ENCODE data around the gene LEMD1.
"Not testable (repeated sequence)": the region's sequence is repeated elsewhere in the genome, so short reads cannot be mapped to it uniquely, and the experiment has no call there.

Gene LEMD1

GRCh38 chr1:205424901-205425600 lies 3.2 kb upstream of the LEMD1 start:
- no peak for DNase-seq

- DNase-seq = no peak
Measured at GRCh38 chr1:205423814-205424399, 2.1 kb upstream of the LEMD1 start.

GRCh38 chr1:205422993-205423642 lies 1.3 kb upstream of the LEMD1 start:
- no peak for DNase-seq

- DNase-seq = no peak
Measured at GRCh38 chr1:205420938-205421337, 918 bp downstream of the LEMD1 start.

DNA sequence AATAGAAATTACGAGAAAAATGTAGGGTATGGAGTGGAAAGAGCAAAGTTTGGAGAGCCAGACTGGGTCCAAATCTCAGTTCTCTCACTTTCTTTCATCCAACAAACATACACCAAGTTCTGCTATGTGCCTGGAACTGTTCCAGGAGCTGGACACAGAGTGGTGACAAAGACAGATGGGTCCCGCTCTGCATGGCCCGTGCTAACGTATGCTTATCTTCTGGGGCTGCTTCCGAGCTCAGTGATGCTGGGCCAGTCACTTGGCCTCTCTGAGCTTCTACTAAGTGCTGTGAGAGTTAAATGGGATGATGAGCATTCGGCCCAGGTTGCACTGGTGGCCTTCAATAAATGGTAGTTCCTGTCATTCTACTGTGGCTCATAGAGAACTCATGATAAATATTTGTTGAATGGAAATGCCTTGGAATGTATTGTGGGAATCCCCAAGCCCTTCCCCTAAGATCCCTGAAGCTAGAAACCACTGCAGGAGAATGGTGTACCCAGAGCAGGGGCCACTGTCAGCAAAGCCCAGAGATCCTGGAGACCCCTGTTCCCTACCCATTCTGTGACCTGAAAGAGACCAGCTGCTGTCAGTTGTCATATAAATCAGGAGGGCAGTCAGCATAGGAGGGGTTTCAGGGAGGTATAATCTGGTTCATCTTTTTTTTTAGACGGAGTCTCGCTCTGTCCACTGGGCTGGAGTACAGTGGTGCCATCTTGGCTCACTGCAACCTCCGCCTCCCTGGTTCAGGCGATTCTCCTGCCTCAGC lies 3.8 kb downstream of the LEMD1 start:
- no peak for DNase-seq

DNA sequence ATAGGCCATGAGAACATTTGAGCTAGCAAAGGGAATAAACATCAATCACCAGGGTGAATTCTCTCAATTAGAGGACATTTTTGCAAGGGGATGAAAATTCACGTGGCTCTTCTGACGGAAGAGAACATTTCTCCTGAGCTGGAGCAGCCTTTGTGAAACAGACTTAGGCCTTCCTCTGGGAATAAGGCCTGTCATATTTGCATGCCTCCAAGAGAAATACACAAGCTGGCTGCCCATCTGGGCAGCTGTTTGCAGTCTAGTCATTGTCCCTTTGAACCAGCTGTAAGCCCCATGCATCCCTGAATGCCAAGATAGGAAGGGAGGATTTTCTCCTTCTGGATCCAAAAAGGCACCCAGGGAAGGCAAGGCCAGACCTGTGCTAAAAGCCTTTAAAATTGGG lies 5.5 kb downstream of the LEMD1 start:
- DNase-seq = no peak

DNA sequence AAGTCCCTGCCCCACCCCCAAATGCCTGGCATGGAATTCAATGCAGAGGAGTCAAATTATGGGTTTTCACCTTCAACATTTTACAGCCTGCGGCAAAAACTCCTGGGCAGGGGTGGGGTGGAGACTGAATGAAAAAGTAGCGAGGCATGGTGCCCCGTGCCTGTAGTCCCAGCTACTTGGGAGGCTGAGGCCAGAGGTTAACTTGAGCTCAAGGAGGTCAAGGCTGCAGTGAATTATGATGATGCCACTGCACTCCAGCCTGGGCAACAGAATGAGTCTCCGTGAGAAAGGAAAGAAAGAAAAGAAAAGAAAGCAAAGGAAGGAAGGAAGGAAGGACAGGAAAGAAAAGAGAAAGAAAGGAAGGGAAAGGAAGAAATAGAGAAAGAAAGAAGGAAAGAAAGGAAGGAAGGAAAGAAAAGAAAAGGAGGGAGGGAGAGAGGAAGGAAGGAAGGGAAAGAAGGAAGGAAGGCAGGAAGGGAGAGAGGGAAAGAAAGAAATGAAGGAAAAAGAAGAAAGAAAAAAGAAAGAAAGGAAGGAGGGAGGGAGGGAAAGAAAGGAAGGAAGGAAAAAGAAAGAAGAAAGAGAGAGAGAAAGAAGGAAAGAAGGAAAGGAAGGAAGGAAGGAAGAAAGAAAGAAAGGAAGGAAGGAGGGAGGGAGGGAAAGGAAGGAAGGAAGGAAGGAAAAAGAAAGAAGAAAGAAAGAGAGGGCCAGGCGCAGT lies 11.1 kb downstream of the LEMD1 start:
- DNase-seq = no peak

- DNase-seq = no peak
Measured at GRCh38 chr1:205407970-205408369, 13.9 kb downstream of the LEMD1 start.

DNA sequence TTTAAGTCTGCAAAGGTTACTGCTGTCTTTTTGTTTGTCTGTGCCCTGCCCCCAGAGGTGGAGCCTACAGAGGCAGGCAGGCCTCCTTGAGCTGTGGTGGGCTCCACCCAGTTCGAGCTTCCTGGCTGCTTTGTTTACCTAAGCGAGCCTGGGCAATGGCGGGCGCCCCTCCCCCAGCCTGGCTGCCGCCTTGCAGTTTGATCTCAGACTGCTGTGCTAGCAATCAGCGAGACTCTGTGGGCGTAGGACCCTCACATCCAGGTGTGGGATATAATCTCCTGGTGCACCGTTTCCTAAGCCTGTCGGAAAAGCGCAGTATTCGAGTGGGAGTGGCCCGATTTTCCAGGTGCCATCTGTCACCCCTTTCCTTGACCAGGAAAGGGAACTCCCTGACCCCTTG lies 15.6 kb downstream of the LEMD1 start:
- DNase-seq = not testable (repeated sequence)

- DNase-seq = not testable (repeated sequence)
Measured at GRCh38 chr1:205404484-205404883, 17.4 kb downstream of the LEMD1 start.

- DNase-seq = no peak
Measured at GRCh38 chr1:205398586-205398985, 23.3 kb downstream of the LEMD1 start.

- peak; percentile 3 for DNase-seq
Measured at GRCh38 chr1:205396967-205397616, 24.8 kb downstream of the LEMD1 start.

DNA sequence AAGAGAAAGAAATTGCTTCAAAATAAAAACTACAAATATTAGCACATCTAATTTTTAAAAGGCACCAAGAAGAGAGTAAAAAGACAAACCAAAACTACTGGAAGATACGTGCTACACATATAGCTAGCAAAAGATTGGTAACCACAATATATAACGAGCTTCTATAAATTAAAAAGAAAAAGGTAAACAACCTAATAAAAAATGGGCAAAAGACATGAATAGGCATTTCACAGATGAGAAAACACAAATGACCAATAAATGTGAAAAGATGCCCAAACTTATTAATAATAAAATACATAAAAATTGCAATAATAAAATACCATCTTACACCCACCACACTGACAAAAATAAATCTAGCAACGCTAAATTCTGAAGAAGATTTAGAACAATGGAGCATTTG lies 26.2 kb downstream of the LEMD1 start:
- no peak for DNase-seq

DNA sequence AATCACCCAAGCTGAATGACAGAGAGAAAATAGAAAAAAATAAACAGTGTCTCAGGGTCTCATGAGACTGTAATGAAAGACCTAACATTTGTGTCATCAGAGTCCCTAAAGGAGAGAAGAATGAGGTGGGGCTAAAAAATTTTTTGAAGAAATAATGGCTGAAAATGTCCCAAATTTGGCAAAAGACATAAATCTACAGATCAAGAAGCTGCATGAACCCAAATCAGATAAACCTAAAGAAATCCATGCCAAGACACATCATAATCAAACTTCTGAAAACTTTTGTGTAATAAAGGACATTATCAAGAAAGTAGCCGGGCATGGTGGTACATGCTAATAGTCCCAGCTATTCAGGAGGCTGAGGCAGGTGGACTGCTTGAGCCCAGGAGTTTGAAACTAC lies 29.2 kb downstream of the LEMD1 start:
- DNase-seq = no peak

GRCh38 chr1:205391386-205391785 lies 30.5 kb downstream of the LEMD1 start:
- no peak for DNase-seq

DNA sequence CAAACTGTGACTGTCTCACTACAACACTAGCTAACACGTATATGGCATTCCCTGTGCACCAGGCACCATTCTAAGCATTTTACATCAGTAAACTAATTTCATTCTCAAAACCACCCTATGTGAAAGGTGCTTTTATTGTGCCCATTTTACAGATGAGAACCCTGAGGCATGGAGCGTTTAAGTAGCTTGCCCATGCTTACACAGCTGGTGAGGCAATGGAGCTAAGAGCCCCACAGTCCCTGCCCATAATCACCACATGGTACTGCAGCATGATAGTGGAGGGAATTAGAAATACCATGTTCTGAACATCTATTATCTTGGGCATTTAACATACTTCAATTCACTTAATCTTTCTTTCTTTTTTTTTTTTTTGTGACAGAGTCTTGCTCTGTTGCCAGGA lies 34.0 kb downstream of the LEMD1 start:
- no peak for DNase-seq

DNA sequence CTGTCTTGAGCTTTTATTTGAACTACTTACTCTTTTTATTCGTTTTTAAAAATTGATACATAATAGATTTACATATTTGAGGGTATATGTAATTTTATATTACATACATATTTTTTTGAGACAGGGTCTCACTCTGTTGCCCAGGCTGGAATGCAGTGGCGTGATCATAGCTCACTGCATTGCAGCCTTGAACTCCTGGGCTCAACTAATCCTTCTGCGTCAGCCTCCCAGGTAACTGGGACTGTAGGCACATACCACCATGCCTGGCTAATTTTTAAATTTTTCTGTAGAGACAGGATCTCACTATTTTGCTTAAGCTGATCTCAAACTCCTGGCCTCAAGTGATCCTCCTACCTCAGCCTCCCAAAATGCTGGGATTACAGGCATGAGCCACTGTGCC lies 38.9 kb downstream of the LEMD1 start:
- not testable (repeated sequence) for DNase-seq

DNA sequence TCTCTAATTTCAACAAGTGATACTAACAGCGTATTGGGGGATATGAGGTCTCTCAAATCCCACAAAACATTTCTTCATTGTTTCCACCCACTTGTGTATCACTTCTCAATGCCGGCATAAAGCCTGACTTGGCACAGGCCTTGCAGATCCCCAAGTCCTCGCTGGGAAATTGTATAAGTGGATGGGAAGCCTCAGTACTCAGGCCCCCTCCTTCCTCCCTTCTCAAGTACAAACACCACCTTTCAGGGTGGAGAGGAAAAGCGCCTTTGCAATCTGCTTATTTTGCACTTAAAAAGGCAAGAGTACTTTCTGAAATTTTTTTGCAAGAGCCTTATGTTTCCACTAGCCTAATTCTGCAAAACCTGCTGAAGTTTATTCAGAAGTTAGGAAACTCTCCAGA lies 39.3 kb downstream of the LEMD1 start:
- DNase-seq = no peak

GRCh38 chr1:205381305-205381704 lies 40.6 kb downstream of the LEMD1 start:
- no peak for DNase-seq

DNA sequence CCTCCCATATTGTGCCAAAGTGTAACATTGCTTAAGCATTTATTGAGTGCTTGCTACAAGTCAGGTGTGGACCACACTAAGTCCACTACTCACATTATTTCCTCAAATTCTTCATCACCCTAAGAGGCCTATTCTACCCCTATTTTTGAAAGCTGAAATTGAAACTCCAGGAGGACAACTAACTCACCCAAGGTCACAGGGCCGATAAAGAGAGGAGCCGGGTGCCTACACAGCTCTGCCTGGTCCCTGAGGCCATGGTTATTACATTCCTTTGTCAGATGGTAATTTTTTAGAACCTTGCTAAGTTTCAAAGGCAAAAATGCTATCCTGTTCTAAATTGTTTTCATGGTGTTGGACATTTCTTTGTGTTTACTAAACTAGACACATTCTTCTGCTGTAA lies 41.0 kb downstream of the LEMD1 start:
- no peak for DNase-seq

DNA sequence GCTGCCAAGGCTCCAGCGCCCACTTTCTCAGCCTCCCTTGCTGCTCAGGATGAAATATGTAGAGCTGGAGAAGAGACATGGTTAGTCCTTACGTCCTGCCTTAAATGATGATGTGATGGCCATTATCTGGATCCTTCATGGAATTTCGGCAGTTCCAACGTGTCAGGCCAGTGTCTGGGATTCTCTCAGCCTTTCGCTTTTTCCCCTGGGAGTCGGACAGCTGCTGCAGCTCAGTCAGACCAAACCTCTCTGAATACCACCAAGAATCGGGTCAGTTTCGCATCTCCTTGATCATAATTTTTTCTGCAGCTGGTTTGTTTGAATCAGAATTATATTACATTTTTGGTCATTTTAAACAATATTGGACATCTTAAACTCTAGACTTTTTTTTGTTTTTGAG lies 42.8 kb downstream of the LEMD1 start:
- no peak for DNase-seq

DNA sequence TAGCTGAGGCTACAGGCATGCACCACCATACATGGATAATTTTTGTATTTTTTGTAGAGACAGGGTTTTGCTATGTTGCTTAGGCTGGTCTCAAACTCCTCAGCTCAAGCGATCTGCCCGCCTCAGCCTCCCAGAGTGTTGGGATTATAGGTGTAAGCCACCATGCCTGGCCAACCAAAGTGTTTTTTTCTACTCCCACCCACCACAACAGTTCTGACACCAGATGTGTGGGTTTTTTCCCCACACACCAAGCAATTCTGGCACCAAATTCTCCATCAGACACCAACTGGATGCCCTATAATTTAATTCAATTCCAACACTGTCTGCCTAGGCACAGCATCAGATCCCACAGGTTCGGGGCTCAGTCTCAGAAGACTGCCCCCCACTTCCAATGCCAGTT lies 44.5 kb downstream of the LEMD1 start:
- no peak for DNase-seq

GRCh38 chr1:205376739-205377138 lies 45.1 kb downstream of the LEMD1 start:
- DNase-seq = no peak
